ENCODE data around the gene CD55.
A peak's percentile ranks its signal among the peaks of the same experiment; 100 is the strongest.
"Not testable (repeated sequence)": the region's sequence is repeated elsewhere in the genome, so short reads cannot be mapped to it uniquely, and the experiment has no call there.

CD55 gene

GRCh38 chr1:207305489-207305873 is 16.0 kb upstream of the CD55 start:
- DNase-seq (ENCODE audit: low spot score), result no peak

GRCh38 chr1:207306023-207306422 is 15.5 kb upstream of the CD55 start:
- no peak for DNase-seq (ENCODE audit: low spot score)

- DNase-seq (ENCODE audit: low spot score), result no peak
Measured at GRCh38 chr1:207306603-207307002, 14.9 kb upstream of the CD55 start.

- DNase-seq (ENCODE audit: low spot score), result no peak
Measured at GRCh38 chr1:207308451-207309190, 12.9 kb upstream of the CD55 start.

- peak; percentile 70 for DNase-seq (ENCODE audit: low spot score)
Measured at GRCh38 chr1:207309745-207310273, 11.7 kb upstream of the CD55 start.

- DNase-seq (ENCODE audit: low spot score), result no peak
Measured at GRCh38 chr1:207311888-207312603, 9.4 kb upstream of the CD55 start.

- DNase-seq (ENCODE audit: low spot score), result no peak
Measured at GRCh38 chr1:207312604-207312920, 8.9 kb upstream of the CD55 start.

- no peak for DNase-seq (ENCODE audit: low spot score)
Measured at GRCh38 chr1:207313131-207313530, 8.3 kb upstream of the CD55 start.

GRCh38 chr1:207314816-207315215 is 6.7 kb upstream of the CD55 start:
- no peak for DNase-seq (ENCODE audit: low spot score)

GRCh38 chr1:207315435-207315834 is 6.0 kb upstream of the CD55 start:
- DNase-seq (ENCODE audit: low spot score), result no peak

GRCh38 chr1:207316141-207316540 is 5.3 kb upstream of the CD55 start:
- DNase-seq (ENCODE audit: low spot score), result no peak

- no peak for DNase-seq (ENCODE audit: low spot score)
Measured at GRCh38 chr1:207316622-207317391, 4.7 kb upstream of the CD55 start.

- DNase-seq (ENCODE audit: low spot score), result no peak
Measured at GRCh38 chr1:207317561-207317960, 3.9 kb upstream of the CD55 start.

GRCh38 chr1:207318072-207318619 is 3.3 kb upstream of the CD55 start:
- DNase-seq (ENCODE audit: low spot score), result no peak

GRCh38 chr1:207319199-207319598 is 2.3 kb upstream of the CD55 start:
- no peak for DNase-seq (ENCODE audit: low spot score)

GRCh38 chr1:207320105-207320504 is 1.4 kb upstream of the CD55 start:
- DNase-seq (ENCODE audit: low spot score), result not testable (repeated sequence)

- peak; percentile 5 for DNase-seq (ENCODE audit: low spot score)
Measured at GRCh38 chr1:207321790-207322645, 540 bp downstream of the CD55 start.

GRCh38 chr1:207323425-207324225 is 2.1 kb downstream of the CD55 start:
- no peak for DNase-seq (ENCODE audit: low spot score)

- peak; percentile 42 for DNase-seq (ENCODE audit: low spot score)
Measured at GRCh38 chr1:207328004-207328403, 6.5 kb downstream of the CD55 start.

GRCh38 chr1:207328908-207329440 is 7.5 kb downstream of the CD55 start:
- DNase-seq (ENCODE audit: low spot score), result no peak

Data from AG08395 (cell line).